H1 (cell line): ENCODE measurements around the gene IQCK. TPM values are rescaled to one million over a fixed set of nuclear protein-coding genes. Genes with fewer than 3 reads are reported as not detected.

Experiments used
- CTCF ChIA-PET: fragments of 300-600 bp; sonication (Branson Sonifier 250); formaldehyde crosslinking; loops from one replicate; lab custom pipeline; 2021; ENCODE audit not compliant: partially characterized antibody; lab: Charles Lee
- POLR2A ChIA-PET: fragments of 300-600 bp; sonication (Branson Sonifier 250); formaldehyde crosslinking; loops from one replicate; lab custom pipeline; 2021; ENCODE audit warnings: inconsistent platforms; ENCODE audit not compliant: partially characterized antibody; lab: Charles Lee
- DNase-seq, 2 experiments: peaks; one replicate each; pipeline versions ENCODE4 v3.0.0 to v3.0.0-alpha.2; 2010 to 2022; ENCODE audit warnings: low spot score in 2 of 2, low read depth in 1 of 2, mixed read lengths in 1 of 2
- FAIRE-seq: peaks from 2 replicates; lab custom pipeline; 2011; peaks lifted over from hg19 to GRCh38; lab: Jason Lieb, UNC
- H2AFZ ChIP-seq: 2 replicates; pipeline ENCODE4 v1.8.1; 2012; ENCODE audit warnings: low read length, inconsistent platforms
- H2AK5ac ChIP-seq: 2 replicates; pipeline ENCODE4 v1.6.1; 2013; ENCODE audit warnings: low read depth, low read length
- H2BK120ac ChIP-seq: replicated peaks from 2 replicates; pipeline ENCODE3; 2013; ENCODE audit warnings: low read depth, low read length, inconsistent platforms
- H2BK12ac ChIP-seq: 2 replicates; pipeline ENCODE4 v1.6.1; 2013; ENCODE audit warnings: low read depth, low read length
- H2BK15ac ChIP-seq: 2 replicates; pipeline ENCODE4 v1.6.1; 2013; ENCODE audit warnings: low read length
- H2BK20ac ChIP-seq: 2 replicates; pipeline ENCODE4 v1.6.1; 2013; ENCODE audit warnings: low read length
- H2BK5ac ChIP-seq: 2 replicates; pipeline ENCODE4 v1.6.1; 2013; ENCODE audit warnings: low read depth, low read length
- H3K14ac ChIP-seq: 2 replicates; pipeline ENCODE4 v1.6.1; 2013; ENCODE audit warnings: inconsistent platforms; ENCODE audit not compliant: insufficient read length
- H3K18ac ChIP-seq: 2 replicates; pipeline ENCODE4 v1.6.1; 2013; ENCODE audit warnings: low read length; ENCODE audit errors: extremely low read depth
- H3K23ac ChIP-seq: 2 replicates; pipeline ENCODE4 v1.6.1; 2013; ENCODE audit warnings: inconsistent platforms; ENCODE audit not compliant: insufficient read length
- H3K23me2 ChIP-seq: 2 replicates; pipeline ENCODE4 v1.6.1; 2013; ENCODE audit warnings: low read depth, low read length
- H3K27ac ChIP-seq: 2 replicates; pipeline ENCODE4 v1.6.1; 2011; ENCODE audit warnings: low read depth, low read length, inconsistent platforms
- H3K27me3 ChIP-seq, 4 experiments: replicated peaks in 1 of 4; 1 replicate in 1 of 4; 2 replicates in 3 of 4; pipeline versions ENCODE4 v1.6.1 to v1.8.1; 2011 to 2013; ENCODE audit warnings: low read length in 3 of 4, mild to moderate bottlenecking in 3 of 4, inconsistent platforms in 2 of 4, mixed read lengths in 2 of 4, moderate library complexity in 1 of 4; ENCODE audit not compliant: control insufficient read depth in 3 of 4, insufficient read depth in 3 of 4; ENCODE audit errors: extremely low read depth in 1 of 4
- H3K36me3 ChIP-seq, 4 experiments: 2 replicates each; pipeline versions ENCODE4 v1.6.1 to v1.8.1; 2011 to 2013; ENCODE audit warnings: mild to moderate bottlenecking in 4 of 4, low read length in 3 of 4, moderate library complexity in 2 of 4, control low read depth in 1 of 4, inconsistent platforms in 1 of 4; ENCODE audit not compliant: insufficient read depth in 4 of 4, control insufficient read depth in 2 of 4
- H3K4ac ChIP-seq: replicated peaks from 2 replicates; pipeline ENCODE3; 2013; ENCODE audit warnings: low read length, low read depth, mixed read lengths, inconsistent platforms; ENCODE audit not compliant: insufficient read length
- H3K4me1 ChIP-seq, 4 experiments: replicated peaks in 1 of 4; 1 replicate in 1 of 4; 2 replicates in 3 of 4; pipeline versions ENCODE4 v1.6.1 to v1.8.1; 2011 to 2013; ENCODE audit warnings: low read length in 3 of 4, inconsistent platforms in 2 of 4, mixed read lengths in 1 of 4; ENCODE audit not compliant: insufficient read depth in 4 of 4, control insufficient read depth in 3 of 4
- H3K4me2 ChIP-seq, 2 experiments: 2 replicates each; pipeline versions ENCODE4 v1.6.1 to v1.8.1; 2011 to 2013; ENCODE audit warnings: low read depth in 2 of 2, low read length in 2 of 2, control low read depth in 1 of 2, inconsistent platforms in 1 of 2, mild to moderate bottlenecking in 1 of 2; ENCODE audit not compliant: insufficient read depth in 1 of 2
- H3K4me3 ChIP-seq, 4 experiments: fragments of 200-600, 300-600 bp in 1 of 4; sonication (generic), shearing (Covaris generic), sonication (Bioruptor Twin) in 1 of 4; 2 replicates each; pipeline versions ENCODE4 v1.5.1 to v1.8.1; 2011 to 2016; ENCODE audit warnings: low read length in 4 of 4, low read depth in 3 of 4, control low read depth in 2 of 4, inconsistent platforms in 2 of 4, mild to moderate bottlenecking in 2 of 4, mixed read lengths in 1 of 4, moderate library complexity in 1 of 4; ENCODE audit not compliant: insufficient read depth in 2 of 4; ENCODE audit errors: extremely low read depth in 1 of 4
- H3K56ac ChIP-seq: replicated peaks from 2 replicates; pipeline ENCODE3; 2013; ENCODE audit warnings: low read depth, mild to moderate bottlenecking, mixed read lengths, low read length, inconsistent platforms; ENCODE audit not compliant: insufficient read length
- H3K79me1 ChIP-seq: 2 replicates; pipeline ENCODE4 v1.6.1; 2013; ENCODE audit warnings: low read depth, low read length, control low read depth
- H3K79me2 ChIP-seq, 2 experiments: 2 replicates each; pipeline versions ENCODE4 v1.6.1 to v1.8.1; 2012 to 2013; ENCODE audit warnings: low read length in 2 of 2, mild to moderate bottlenecking in 2 of 2, inconsistent platforms in 1 of 2; ENCODE audit not compliant: insufficient read depth in 2 of 2, control insufficient read depth in 1 of 2
- H3K9ac ChIP-seq, 4 experiments: replicated peaks in 1 of 4; 1 replicate in 1 of 4; 2 replicates in 3 of 4; pipeline versions ENCODE4 v1.6.1 to v1.8.1; 2011 to 2013; ENCODE audit warnings: low read depth in 3 of 4, low read length in 3 of 4, control low read depth in 2 of 4, mild to moderate bottlenecking in 2 of 4, moderate library complexity in 2 of 4, inconsistent platforms in 1 of 4; ENCODE audit errors: extremely low read depth in 1 of 4
- H3K9me3 ChIP-seq, 2 experiments: 2 replicates each; pipeline versions ENCODE4 v1.6.1 to v1.8.1; 2012 to 2013; ENCODE audit warnings: mild to moderate bottlenecking in 2 of 2, moderate library complexity in 2 of 2, control low read depth in 1 of 2, inconsistent platforms in 1 of 2, low read depth in 1 of 2, low read length in 1 of 2, mixed read lengths in 1 of 2; ENCODE audit not compliant: insufficient read depth in 2 of 2
- H4K20me1 ChIP-seq, 2 experiments: replicated peaks in 1 of 2; 2 replicates each; pipeline versions ENCODE3 to v1.8.1; 2011 to 2013; ENCODE audit warnings: inconsistent platforms in 2 of 2, low read length in 2 of 2, mild to moderate bottlenecking in 1 of 2; ENCODE audit not compliant: insufficient read depth in 2 of 2, control insufficient read depth in 1 of 2
- H4K5ac ChIP-seq: 2 replicates; pipeline ENCODE4 v1.6.1; 2013; ENCODE audit warnings: low read length, low read depth, mixed read lengths, inconsistent platforms; ENCODE audit not compliant: insufficient read length
- H4K8ac ChIP-seq: 2 replicates; pipeline ENCODE4 v1.8.0; 2013; ENCODE audit warnings: mild to moderate bottlenecking, moderate library complexity, low read length, inconsistent platforms; ENCODE audit not compliant: insufficient read depth; ENCODE audit errors: extremely low read depth
- H4K91ac ChIP-seq: replicated peaks from 2 replicates; pipeline ENCODE3; 2013; ENCODE audit warnings: low read length, mixed read lengths, inconsistent platforms; ENCODE audit not compliant: insufficient read length
- BACH1 ChIP-seq: IDR thresholded peaks from 2 replicates; pipeline ENCODE4 v1.6.1; 2012; ENCODE audit warnings: low read length, improper control_type of control experiment
- CBX5 ChIP-seq: fragments of 300-800, 300-1000 bp; sonication (generic); IDR thresholded peaks from 2 replicates; pipeline ENCODE4 v1.7.1; 2016; ENCODE audit warnings: antibody characterized with exemption, low read length, low read depth
- CTBP2 ChIP-seq: IDR thresholded peaks from 2 replicates; pipeline ENCODE4 v1.7.0; 2011; ENCODE audit warnings: borderline replicate concordance, mild to moderate bottlenecking, moderate library complexity, mixed read lengths, low read length; ENCODE audit not compliant: insufficient read depth, insufficient read length
- EGR1 ChIP-seq: IDR thresholded peaks from 2 replicates; pipeline ENCODE4 v1.6.1; 2011; ENCODE audit warnings: low read depth, low read length, borderline replicate concordance
- JUND ChIP-seq: IDR thresholded peaks from 2 replicates; pipeline ENCODE4 v1.6.1; 2011; ENCODE audit warnings: mild to moderate bottlenecking, improper control_type of control experiment, low read length
- MAX ChIP-seq: IDR thresholded peaks from 2 replicates; pipeline ENCODE4 v1.6.1; 2012; ENCODE audit warnings: inconsistent platforms
- SP2 ChIP-seq: IDR thresholded peaks from 2 replicates; pipeline ENCODE4 v1.6.1; 2012; ENCODE audit warnings: mild to moderate bottlenecking, low read length, inconsistent platforms
- SP4 ChIP-seq: IDR thresholded peaks from 2 replicates; pipeline ENCODE4 v1.6.1; 2012; ENCODE audit warnings: low read length, inconsistent platforms
- SRF ChIP-seq: IDR thresholded peaks from 2 replicates; pipeline ENCODE4 v1.6.1; 2011; ENCODE audit warnings: mild to moderate bottlenecking, low read depth, low read length, moderate library complexity
- TAF7 ChIP-seq: optimal IDR thresholded peaks from 2 replicates; pipeline ENCODE3; 2011; ENCODE audit warnings: low read depth, mild to moderate bottlenecking, inconsistent platforms, low read length, moderate library complexity, borderline replicate concordance
- TCF12 ChIP-seq: IDR thresholded peaks from 2 replicates; pipeline ENCODE4 v1.6.1; 2011; ENCODE audit warnings: low read depth, mild to moderate bottlenecking, low read length
- ZNF274 ChIP-seq: IDR thresholded peaks from 2 replicates; pipeline ENCODE4 v1.7.0; 2012; ENCODE audit warnings: low read length, borderline replicate concordance; ENCODE audit errors: extremely low read depth
- WGBS, 2 experiments: shearing (Covaris generic) in 1 of 2; methylation state at CpG; one replicate each; pipeline versions ENCODE4 v1.1.6 to v1.1.7; 2013 to 2015; ENCODE audit warnings: low lambda C conversion rate in 2 of 2, mixed read lengths in 2 of 2, inconsistent platforms in 1 of 2, low coverage in 1 of 2, missing lambda C conversion rate in 1 of 2; ENCODE audit not compliant: insufficient replicate concordance in 2 of 2, insufficient coverage in 1 of 2, insufficient read length in 1 of 2; ENCODE audit errors: extremely low coverage in 1 of 2, missing lambda C conversion rate in 1 of 2; 5-methylcytosine and 5-hydroxymethylcytosine counted together
- polyA plus RNA-seq, 7 experiments: library from polyadenylated mRNA; depleted of rRNA in 3 of 7; stranded (reverse) in 5 of 7; unstranded in 2 of 7; fragments of >200 nt in 5 of 7; fragments of 200-250 nt in 2 of 7; gene quantifications; 1 replicate in 5 of 7; 2 replicates in 1 of 7; 4 replicates in 1 of 7; pipeline versions ENCODE4 v1.2.1 to v1.2.3, GENCODE V29; 2011 to 2013; ENCODE audit warnings: missing spikeins in 2 of 7, mixed read lengths in 2 of 7
- total RNA-seq: library from RNA; stranded (reverse); fragmentation: NEBNext Ultra II Directional; extraction: Animal tissue kit (Norgen Biotek cat#: 25700); gene quantifications from 2 replicates; pipeline ENCODE4 v1.2.1, GENCODE V29; 2021

The IQCK gene
- total and polyA plus RNA-seq, 2 of the 8 experiments (the other 6 are each of a cell fraction or from before 2014, with no cell fraction given): 6.2 to 9.3 TPM

- H2BK12ac ChIP-seq: no peak overlapping the region
- no peaks in the 10 kb centered on the region for H3K79me2 ChIP-seq
- no peak overlapping the region for H3K18ac ChIP-seq
- H3K27ac ChIP-seq: no peak overlapping the region
- H3K4me2 ChIP-seq: no peak overlapping the region
- no peak overlapping the region for H3K14ac ChIP-seq
- no peaks in the 10 kb centered on the region for H4K20me1 ChIP-seq
- H3K4me1 ChIP-seq: peaks cover 0 to 2% (median 0%) of the 10 kb centered on the region in 4 experiments; a peak in 1 of 7 replicates
- H3K56ac ChIP-seq: no peak overlapping the region
- H4K91ac ChIP-seq: no peak overlapping the region
- H3K4me3 ChIP-seq: no peak overlapping the region
- H3K4ac ChIP-seq: no peak overlapping the region
- no peak overlapping the region for H2BK5ac ChIP-seq
- H2AFZ ChIP-seq: no peak overlapping the region
- H4K8ac ChIP-seq: no peak overlapping the region
- no peaks in the 10 kb centered on the region for H3K36me3 ChIP-seq
- DNase-seq (no peak), FAIRE-seq (no peak)
- H3K23ac ChIP-seq: no peak overlapping the region
- WGBS, 2 experiments: 84% methylated on average over 3 of the region's 3 CpGs; no CpG with 5 or more reads in 1 of the 2 experiments
- no peak overlapping the region for H2BK120ac ChIP-seq
- CTCF ChIA-PET: no interaction called here
- H2BK20ac ChIP-seq: no peak overlapping the region
- H2AK5ac ChIP-seq: no peak overlapping the region
- no peak overlapping the region for H3K9ac ChIP-seq
- no peak overlapping the region for H2BK15ac ChIP-seq
- H3K9me3 ChIP-seq: peaks cover 0 to 9% of the 10 kb centered on the region in 2 experiments; a peak in 3 of 4 replicates
- no peaks in the 10 kb centered on the region for H3K79me1 ChIP-seq
- POLR2A ChIA-PET: interaction anchor here (1.2 kb wide), 1 partner anchor 13 kb away, joined by 3 read pairs; no protein-coding TSS in a partner anchor
- H3K23me2 ChIP-seq: no peaks in the 10 kb centered on the region
- no peak overlapping the region for H4K5ac ChIP-seq
- no peaks in the 10 kb centered on the region for H3K27me3 ChIP-seq
- no peak for TF ChIP-seq BACH1
- TF ChIP-seq TAF7: no peak
- TF ChIP-seq CTBP2: no peak
- no peak for TF ChIP-seq TCF12
- no peak for TF ChIP-seq EGR1
- no peak for TF ChIP-seq SP4
- TF ChIP-seq SRF: no peak
- no peak for TF ChIP-seq ZNF274
- no peak for TF ChIP-seq SP2
- TF ChIP-seq JUND: no peak
- no peak for TF ChIP-seq CBX5
- no peak for TF ChIP-seq MAX
Measured at GRCh38 chr16:19817122-19817521, 99.1 kb downstream of the IQCK start.
